Measurements from ENCODE around the gene ACTL6A. TPM values are rescaled to one million over a fixed set of nuclear protein-coding genes. Genes with fewer than 3 reads are reported as not detected.

The ACTL6A gene
- total RNA-seq, 2 experiments from 2014 or later, result 101 to 102 TPM

- Mint-ChIP-seq H3K27ac (no peak overlapping the region), H3K27me3 (no peaks in the 10 kb centered on the region), H3K9me3 (no peaks in the 10 kb centered on the region), H3K36me3 (no peaks in the 10 kb centered on the region), H3K4me3 (no peak overlapping the region), H3K4me1 (ENCODE audit: low read depth) (no peaks in the 10 kb centered on the region)
- DNase-seq, result no peak
- intact Hi-C loops (cut with micrococcal nuclease), result no loop called here
- ChIA-PET CTCF (no interaction called here), POLR2A (no interaction called here)
These were observed 68.2 kb downstream of the ACTL6A start for GRCh38 chr3:179630753-179631451.

Other genes with a start within 250 kb of the ACTL6A start
- 10 to 100 TPM; 23.5 to 25.0 TPM for gene ZNF639, start 239.9 kb upstream of the ACTL6A start, total RNA-seq
- gene MFN1, start 215.2 kb upstream of the ACTL6A start, total RNA-seq, result 10 to 100 TPM; 31.1 to 31.3 TPM
- under 1 TPM; 0.51 to 0.59 TPM for gene GNB4, start 111.5 kb upstream of the ACTL6A start, total RNA-seq
- gene MRPL47, start 41.7 kb downstream of the ACTL6A start, total RNA-seq, result 10 to 100 TPM; 51.4 to 54.0 TPM
- 100 to 1,000 TPM; 133 to 147 TPM for gene NDUFB5, start 41.9 kb downstream of the ACTL6A start, total RNA-seq
- gene USP13, start 90.1 kb downstream of the ACTL6A start, total RNA-seq, result 10 to 100 TPM; 11.9 to 12.5 TPM